DOHH2 (cell line): ENCODE results near the gene USP17L20.
"Not testable (repeated sequence)": the region's sequence is repeated elsewhere in the genome, so short reads cannot be mapped to it uniquely, and the experiment has no call there.

Source experiments
- EZH2phosphoT487 ChIP-seq: fragments of 200-600 bp; sonication (generic); IDR thresholded peaks from 2 replicates; pipeline ENCODE4 v1.6.1; 2017; ENCODE audit warnings: borderline replicate concordance, mild to moderate bottlenecking, antibody characterized with exemption, low read length, moderate library complexity, mixed read lengths
- TF ChIP-seq, protein P1 (sequence below): fragments of 200-600 bp; sonication (generic); IDR thresholded peaks from one replicate; pipeline ENCODE4 v1.5.1; 2014; ENCODE audit warnings: antibody characterized with exemption, mild to moderate bottlenecking, low read depth, low read length; ENCODE audit not compliant: poor library complexity, severe bottlenecking

DNA sequence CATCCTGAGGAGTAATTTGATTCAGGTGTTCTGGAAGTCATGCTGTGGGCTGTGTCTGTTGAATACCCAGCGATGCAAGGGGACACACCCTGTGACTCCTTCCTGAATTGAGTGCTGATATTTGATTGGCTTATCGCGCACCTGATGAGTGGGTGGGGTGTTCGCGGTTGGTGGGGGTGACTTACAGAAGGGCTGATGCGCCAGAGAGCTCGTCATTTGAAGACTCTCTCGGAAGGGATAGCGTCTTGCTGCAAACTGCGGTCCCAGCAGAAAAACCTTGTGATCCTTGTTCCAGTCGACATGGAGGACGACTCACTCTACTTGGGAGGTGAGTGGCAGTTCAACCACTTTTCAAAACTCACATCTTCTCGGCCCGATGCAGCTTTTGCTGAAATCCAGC lies 42.8 kb upstream of the USP17L20 start, which contains the start of gene USP17L11:
- TF ChIP-seq, protein P1, sequence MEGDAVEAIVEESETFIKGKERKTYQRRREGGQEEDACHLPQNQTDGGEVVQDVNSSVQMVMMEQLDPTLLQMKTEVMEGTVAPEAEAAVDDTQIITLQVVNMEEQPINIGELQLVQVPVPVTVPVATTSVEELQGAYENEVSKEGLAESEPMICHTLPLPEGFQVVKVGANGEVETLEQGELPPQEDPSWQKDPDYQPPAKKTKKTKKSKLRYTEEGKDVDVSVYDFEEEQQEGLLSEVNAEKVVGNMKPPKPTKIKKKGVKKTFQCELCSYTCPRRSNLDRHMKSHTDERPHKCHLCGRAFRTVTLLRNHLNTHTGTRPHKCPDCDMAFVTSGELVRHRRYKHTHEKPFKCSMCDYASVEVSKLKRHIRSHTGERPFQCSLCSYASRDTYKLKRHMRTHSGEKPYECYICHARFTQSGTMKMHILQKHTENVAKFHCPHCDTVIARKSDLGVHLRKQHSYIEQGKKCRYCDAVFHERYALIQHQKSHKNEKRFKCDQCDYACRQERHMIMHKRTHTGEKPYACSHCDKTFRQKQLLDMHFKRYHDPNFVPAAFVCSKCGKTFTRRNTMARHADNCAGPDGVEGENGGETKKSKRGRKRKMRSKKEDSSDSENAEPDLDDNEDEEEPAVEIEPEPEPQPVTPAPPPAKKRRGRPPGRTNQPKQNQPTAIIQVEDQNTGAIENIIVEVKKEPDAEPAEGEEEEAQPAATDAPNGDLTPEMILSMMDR: not testable (repeated sequence)
- TF ChIP-seq EZH2phosphoT487: not testable (repeated sequence)
